Prostate gland (tissue), 2 donors: ENCODE measurements around the gene CCDC92B. TPM values are rescaled to one million over a fixed set of nuclear protein-coding genes. Genes with fewer than 3 reads are reported as not detected.

Source experiments
- DNase-seq: peaks from one replicate; pipeline ENCODE4 v3.0.0-alpha.2; 2019; ENCODE audit warnings: low spot score
- H3K27ac ChIP-seq, 2 donors: fragments of 200-600 bp; sonication (generic); 2 replicates each; pipeline ENCODE4 v1.5.1; 2017 to 2019
- H3K27me3 ChIP-seq: fragments of 200-600 bp; sonication (generic); replicated peaks from 2 replicates; pipeline ENCODE4 v1.5.1; 2019; ENCODE audit not compliant: insufficient read depth
- H3K36me3 ChIP-seq, 2 donors: fragments of 200-600 bp; sonication (generic); 1 replicate in 1 of 2; 2 replicates in 1 of 2; pipeline versions ENCODE4 v1.5.1 to v1.8.1; 2017 to 2019
- H3K4me1 ChIP-seq: fragments of 200-600 bp; sonication (generic); replicated peaks from 2 replicates; pipeline ENCODE4 v1.5.1; 2019
- H3K4me3 ChIP-seq, 2 donors: fragments of 200-600 bp; sonication (generic); 2 replicates each; pipeline ENCODE4 v1.5.1; 2017 to 2019
- H3K9me3 ChIP-seq: fragments of 200-600 bp; sonication (generic); 2 replicates; pipeline ENCODE4 v1.5.1; 2017
- POLR2A ChIP-seq: fragments of 450-650 bp; IDR thresholded peaks from one replicate; pipeline ENCODE4 v1.6.1; 2016; ENCODE audit warnings: antibody characterized with exemption, mild to moderate bottlenecking
- POLR2AphosphoS5 ChIP-seq: sonication (generic); formaldehyde crosslinking; IDR thresholded peaks from one replicate; pipeline ENCODE4 v1.6.1; 2017; ENCODE audit warnings: antibody characterized with exemption
- WGBS: methylation state at CpG from one replicate; pipeline ENCODE4 v1.1.5; 2018; 5-methylcytosine and 5-hydroxymethylcytosine counted together
- intact Hi-C: fragments of 100-400 bp; cut with DNase I; formaldehyde crosslinking; loops from one replicate; pipeline ENCODE4 v1.14.2; 2022
- total RNA-seq, 2 donors: library from RNA; depleted of rRNA; stranded (reverse); fragments of >200 nt; gene quantifications; one replicate each; pipeline ENCODE4 v1.1.0, GENCODE V29; 2016
- TF ChIP-seq, protein P1 (sequence below), 4 experiments: fragments of 200-600 bp in 2 of 4; fragments of 450-650 bp in 2 of 4; sonication (generic) in 2 of 4; IDR thresholded peaks; 1 replicate in 3 of 4; 2 replicates in 1 of 4; pipeline ENCODE4 v1.5.1; 2016 to 2019; ENCODE audit warnings: antibody characterized with exemption in 4 of 4, mild to moderate bottlenecking in 2 of 4, moderate library complexity in 2 of 4

CCDC92B gene
- total RNA-seq, 2 donors from 2014 or later: 1.9 TPM; not detected in 1

DNA sequence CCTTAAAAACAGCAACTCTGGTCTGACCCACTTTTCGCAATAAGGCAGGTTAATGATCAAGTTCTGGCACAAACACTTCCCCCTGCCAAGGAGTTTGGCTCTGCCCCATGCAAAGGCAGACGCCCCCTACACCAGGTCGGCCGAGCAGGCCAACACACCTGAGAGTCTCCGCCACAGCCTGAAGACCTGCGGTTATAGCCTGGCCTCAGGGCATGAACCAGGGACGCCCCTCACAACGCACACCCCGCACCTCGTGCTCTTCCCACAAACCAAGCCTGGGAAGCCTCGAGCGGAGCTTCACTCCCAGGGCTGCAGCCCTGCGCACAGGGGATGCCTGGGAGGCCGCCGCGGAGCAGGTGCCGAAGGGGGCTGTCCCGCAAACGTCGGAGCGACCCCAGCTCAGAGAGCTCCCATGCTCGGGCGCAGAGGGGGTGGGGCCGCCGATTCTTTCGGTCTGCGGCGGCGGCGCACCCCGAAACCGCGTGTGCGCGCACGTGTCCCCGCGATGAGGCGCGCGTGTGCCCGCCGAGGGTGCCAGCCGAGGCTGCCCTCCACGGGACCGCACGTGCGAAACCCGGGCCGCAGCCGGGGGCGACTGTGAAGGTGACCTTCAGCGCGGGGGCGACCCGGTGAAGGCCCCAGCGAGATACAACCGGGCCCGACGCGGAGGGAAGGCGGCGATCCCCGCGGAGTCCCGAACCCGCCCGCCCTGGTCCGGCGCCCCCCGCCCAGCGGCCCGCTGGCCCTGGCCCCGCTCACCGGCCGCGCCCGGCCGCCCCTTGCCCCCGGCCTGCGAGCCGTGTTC, 38.4 kb downstream of the CCDC92B start:
- Histone ChIP-seq H3K36me3 (no peaks in the 10 kb centered on the region), H3K27me3 (no peaks in the 10 kb centered on the region), H3K4me1 (peaks cover 24% of the 10 kb centered on the region), H3K27ac (peak overlapping the region; percentile 68 to 69), H3K4me3 (peak overlapping the region; percentile 71 to 83), H3K9me3 (no peaks in the 10 kb centered on the region)
- DNase-seq: no peak
- TF ChIP-seq POLR2A (no peak), POLR2AphosphoS5 (no peak)
- TF ChIP-seq, protein P1, sequence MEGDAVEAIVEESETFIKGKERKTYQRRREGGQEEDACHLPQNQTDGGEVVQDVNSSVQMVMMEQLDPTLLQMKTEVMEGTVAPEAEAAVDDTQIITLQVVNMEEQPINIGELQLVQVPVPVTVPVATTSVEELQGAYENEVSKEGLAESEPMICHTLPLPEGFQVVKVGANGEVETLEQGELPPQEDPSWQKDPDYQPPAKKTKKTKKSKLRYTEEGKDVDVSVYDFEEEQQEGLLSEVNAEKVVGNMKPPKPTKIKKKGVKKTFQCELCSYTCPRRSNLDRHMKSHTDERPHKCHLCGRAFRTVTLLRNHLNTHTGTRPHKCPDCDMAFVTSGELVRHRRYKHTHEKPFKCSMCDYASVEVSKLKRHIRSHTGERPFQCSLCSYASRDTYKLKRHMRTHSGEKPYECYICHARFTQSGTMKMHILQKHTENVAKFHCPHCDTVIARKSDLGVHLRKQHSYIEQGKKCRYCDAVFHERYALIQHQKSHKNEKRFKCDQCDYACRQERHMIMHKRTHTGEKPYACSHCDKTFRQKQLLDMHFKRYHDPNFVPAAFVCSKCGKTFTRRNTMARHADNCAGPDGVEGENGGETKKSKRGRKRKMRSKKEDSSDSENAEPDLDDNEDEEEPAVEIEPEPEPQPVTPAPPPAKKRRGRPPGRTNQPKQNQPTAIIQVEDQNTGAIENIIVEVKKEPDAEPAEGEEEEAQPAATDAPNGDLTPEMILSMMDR (IDR thresholded peaks at IDR 0.05): no peak
- 1% methylated on average over 29 of the region's 82 CpGs for WGBS
- intact Hi-C loops: loop anchor here (5.0 kb wide), 1 partner anchor 119 kb away; the partner anchor contains the start of gene PAFAH1B1

DNA sequence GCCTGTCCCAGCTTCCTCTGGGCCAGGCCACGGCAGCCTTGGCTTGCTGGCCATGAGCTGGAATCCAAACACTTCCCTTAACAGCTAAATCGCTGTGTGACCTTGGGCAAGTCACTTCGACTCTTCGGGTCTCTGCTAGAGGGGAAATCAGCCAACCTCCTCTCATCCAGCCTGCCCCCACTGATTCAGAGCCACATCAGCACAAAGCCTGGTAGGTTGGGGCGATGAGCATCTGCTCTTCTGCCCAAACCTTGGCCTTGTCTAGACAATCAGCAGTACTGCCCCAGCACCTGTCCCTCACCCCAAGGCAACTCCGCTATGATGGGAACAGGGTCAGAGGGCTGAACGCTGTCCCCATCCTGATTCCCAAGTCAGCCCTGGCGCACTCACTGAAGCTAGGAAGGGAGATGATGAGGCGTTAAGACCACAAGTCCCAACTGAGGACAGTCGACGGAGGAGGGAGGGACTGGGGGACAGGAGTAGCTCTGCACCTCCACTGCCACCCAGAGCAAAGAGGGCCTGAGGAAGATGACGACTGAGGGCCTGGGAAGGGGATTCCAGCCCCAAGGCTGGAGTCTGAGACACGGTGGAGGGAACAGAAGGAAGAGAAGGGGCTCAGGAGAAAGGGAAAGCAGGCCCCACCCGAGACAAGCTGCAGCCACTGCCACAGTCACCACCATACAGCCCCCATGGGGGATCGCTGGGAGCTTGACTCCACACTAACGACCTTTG, 39.2 kb downstream of the CCDC92B start:
- H3K9me3 ChIP-seq: no peaks in the 10 kb centered on the region
- peaks cover 24% of the 10 kb centered on the region for H3K4me1 ChIP-seq
- 43% methylated on average over 16 of the region's 16 CpGs for WGBS
- no peaks in the 10 kb centered on the region for H3K27me3 ChIP-seq
- no peak for DNase-seq
- TF ChIP-seq POLR2AphosphoS5 (no peak), POLR2A (no peak)
- TF ChIP-seq, protein P1 (IDR thresholded peaks at IDR 0.05): no peak
- intact Hi-C loops: loop anchor here (5.0 kb wide), 1 partner anchor 118 kb away; the partner anchor contains the start of gene PAFAH1B1
- H3K27ac ChIP-seq: peak overlapping the region; percentile 68 to 69
- H3K36me3 ChIP-seq: no peaks in the 10 kb centered on the region
- H3K4me3 ChIP-seq: peak overlapping the region; percentile 71 to 83

DNA sequence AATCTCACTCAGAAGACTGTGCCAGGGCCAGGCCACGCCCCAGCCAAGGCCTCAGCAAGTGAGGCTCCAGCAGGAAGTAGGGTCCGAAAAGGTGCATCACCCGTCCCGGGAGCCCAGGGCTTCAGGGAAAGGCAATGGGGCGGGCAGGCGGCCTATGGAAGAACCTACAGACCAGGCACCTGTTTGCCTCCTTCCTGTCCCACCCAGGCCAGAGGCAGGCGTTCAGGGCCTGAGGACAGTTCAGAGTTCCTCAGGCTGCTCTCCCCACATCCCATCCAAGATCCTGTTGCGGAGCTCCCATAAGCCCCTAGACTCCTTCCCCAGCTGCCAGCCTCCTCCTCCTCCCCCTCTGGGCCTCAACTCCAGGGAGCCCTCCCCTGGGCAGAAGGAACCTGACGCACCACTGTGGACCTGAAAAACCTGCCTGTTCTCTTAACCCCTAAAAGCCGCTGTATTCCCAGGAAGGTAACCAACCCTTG, 40.2 kb downstream of the CCDC92B start:
- DNase-seq: peak; percentile 66
- Histone ChIP-seq H3K4me1 (peaks cover 24% of the 10 kb centered on the region), H3K4me3 (peak overlapping the region in 1 of 2 donors; percentile 83), H3K27me3 (no peaks in the 10 kb centered on the region), H3K27ac (peak overlapping the region; percentile 67 to 69), H3K36me3 (no peaks in the 10 kb centered on the region), H3K9me3 (no peaks in the 10 kb centered on the region)
- WGBS: 34% methylated on average over 10 of the region's 10 CpGs
- TF ChIP-seq, protein P1 (IDR thresholded peaks at IDR 0.05): peak in 1 of 4 experiments; percentile 8
- TF ChIP-seq POLR2AphosphoS5: peak; percentile 25
- TF ChIP-seq POLR2A: peak; percentile 61
- intact Hi-C loops: loop anchor here (10.0 kb wide), 1 partner anchor 284 kb away; no protein-coding TSS in a partner anchor

DNA sequence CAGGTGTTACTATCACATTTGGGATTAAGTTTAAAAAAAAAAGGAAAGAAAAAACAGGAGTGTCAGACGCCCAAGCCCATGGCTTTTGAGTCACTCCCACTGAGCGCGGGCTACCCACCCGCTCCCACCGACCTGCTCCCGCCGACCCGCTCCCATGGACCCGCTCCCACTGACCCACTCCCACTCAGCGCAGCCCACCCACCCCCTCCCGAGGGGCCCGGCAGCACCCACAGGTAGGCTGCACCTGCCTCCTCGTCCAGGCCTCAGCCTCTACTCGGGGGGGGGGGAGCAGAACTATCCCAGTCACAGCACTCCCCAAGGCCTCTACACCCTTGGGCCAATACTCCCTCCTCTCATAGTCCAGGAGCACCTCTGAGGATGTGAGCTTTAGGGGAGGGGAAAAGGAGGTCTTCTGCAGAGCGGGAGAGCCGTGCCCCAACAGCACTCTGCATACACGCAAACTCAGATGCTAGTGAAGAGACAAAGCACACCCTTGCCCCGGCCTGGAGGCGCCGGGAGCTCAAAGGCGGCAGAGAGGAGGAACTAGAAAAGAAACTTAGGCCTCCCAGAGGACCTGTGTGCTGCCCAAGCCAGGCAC, 40.8 kb downstream of the CCDC92B start:
- Histone ChIP-seq H3K9me3 (no peaks in the 10 kb centered on the region), H3K4me3 (peak overlapping the region in 1 of 2 donors; percentile 83), H3K27ac (peak overlapping the region; percentile 67 to 69), H3K4me1 (peaks cover 24% of the 10 kb centered on the region), H3K27me3 (no peaks in the 10 kb centered on the region), H3K36me3 (no peaks in the 10 kb centered on the region)
- no peak for TF ChIP-seq POLR2A
- TF ChIP-seq, protein P1 (IDR thresholded peaks at IDR 0.05): no peak
- TF ChIP-seq POLR2AphosphoS5: no peak
- intact Hi-C loops: loop anchor here (10.0 kb wide), 1 partner anchor 284 kb away; no protein-coding TSS in a partner anchor
- no peak for DNase-seq
- WGBS: 63% methylated on average over 21 of the region's 21 CpGs
